Activated CD4-positive, alpha-beta T cell treated with anti-CD3 and anti-CD28 coated beads for 36 hours (primary cell): ENCODE measurements around the gene TCF19. TPM values are rescaled to one million over a fixed set of nuclear protein-coding genes. Genes with fewer than 3 reads are reported as not detected.
"Not testable (repeated sequence)": the region's sequence is repeated elsewhere in the genome, so short reads cannot be mapped to it uniquely, and the experiment has no call there.

Experiments
- ATAC-seq: fragments of 200-7000 bp; cut with Tn5 transposase; one replicate; pipeline ENCODE4 v1.10.0; 2021; ENCODE audit warnings: mild to moderate bottlenecking, moderate library complexity
- CTCF ChIA-PET: fragments of 350-600 bp; sonication (Branson Sonifier 250); formaldehyde crosslinking; loops from one replicate; lab custom pipeline; 2021; ENCODE audit warnings: antibody characterized with exemption; lab: Charles Lee
- POLR2A ChIA-PET: fragments of 350-600 bp; sonication (Branson Sonifier 250); formaldehyde crosslinking; loops from one replicate; lab custom pipeline; 2021; ENCODE audit warnings: antibody characterized with exemption, inconsistent platforms; lab: Charles Lee
- DNase-seq: peaks from one replicate; pipeline ENCODE4 v3.0.0-alpha.2; 2020
- H3K27ac Mint-ChIP-seq: one replicate; pipeline ENCODE4 v1.8.0; 2021; ENCODE audit warnings: mixed read lengths
- H3K27me3 Mint-ChIP-seq: one replicate; pipeline ENCODE4 v1.8.0; 2021; ENCODE audit warnings: mixed read lengths
- H3K36me3 Mint-ChIP-seq: one replicate; pipeline ENCODE4 v1.8.0; 2021; ENCODE audit warnings: low read depth, mixed read lengths
- H3K4me1 Mint-ChIP-seq: one replicate; pipeline ENCODE4 v1.8.0; 2021; ENCODE audit warnings: mixed read lengths
- H3K4me3 Mint-ChIP-seq: one replicate; pipeline ENCODE4 v1.8.0; 2021; ENCODE audit warnings: mild to moderate bottlenecking, moderate library complexity, mixed read lengths
- H3K9me3 Mint-ChIP-seq: one replicate; pipeline ENCODE4 v1.8.0; 2021; ENCODE audit warnings: low read depth, mixed read lengths
- intact Hi-C, 2 experiments: fragments of 100-400 bp; cut with DNase I in 1 of 2; cut with micrococcal nuclease in 1 of 2; formaldehyde crosslinking; loops; one replicate each; pipeline versions ENCODE4 v1.14.2 to v1.15.1; 2022 to 2024; cut with DNase I, micrococcal nuclease
- total RNA-seq, 2 experiments: library from RNA; stranded (reverse); gene quantifications; one replicate each; pipeline ENCODE4 v1.2.3, GENCODE V29; 2021

The TCF19 gene
- total RNA-seq, 2 experiments from 2014 or later, result 82.6 to 88.0 TPM

DNA sequence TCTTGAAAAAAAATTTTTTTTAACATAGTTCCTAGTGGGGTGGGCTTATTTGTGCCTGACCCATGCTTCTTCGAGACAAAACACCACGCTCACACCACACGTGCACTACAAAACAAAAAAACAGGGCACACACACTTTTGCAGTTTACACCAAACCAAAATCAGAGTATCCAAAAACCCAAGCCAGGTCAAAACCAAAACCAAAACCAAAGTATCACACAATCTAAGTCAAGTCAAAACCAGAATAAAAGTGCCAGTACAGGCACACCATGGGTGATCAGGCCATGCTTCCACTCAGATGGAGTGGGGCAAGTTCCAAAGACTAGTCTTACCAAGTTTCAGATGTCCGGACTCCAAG is 27.3 kb downstream of the TCF19 start:
- H3K4me1 Mint-ChIP-seq, H3K27ac Mint-ChIP-seq, intact Hi-C loops, H3K4me3 Mint-ChIP-seq, DNase-seq, H3K27me3 Mint-ChIP-seq, CTCF ChIA-PET, H3K36me3 Mint-ChIP-seq, POLR2A ChIA-PET, H3K9me3 Mint-ChIP-seq: not testable (repeated sequence)
- ATAC-seq, result peak; percentile 49

GRCh38 chr6:31186052-31186734 is 27.8 kb downstream of the TCF19 start:
- ATAC-seq, result no peak
- no peaks in the 10 kb centered on the region for H3K27me3 Mint-ChIP-seq
- H3K9me3 Mint-ChIP-seq, result no peaks in the 10 kb centered on the region
- peaks cover 5% of the 10 kb centered on the region for H3K4me1 Mint-ChIP-seq
- no peak overlapping the region for H3K27ac Mint-ChIP-seq
- intact Hi-C loops, result no loop called here
- DNase-seq, result no peak
- no peak overlapping the region for H3K4me3 Mint-ChIP-seq
- CTCF ChIA-PET, result interaction anchor here (0.6 to 1.4 kb wide), 2 partner anchors 58 to 197 kb away, joined by 3 read pairs; no protein-coding TSS in a partner anchor
- POLR2A ChIA-PET, result no interaction called here
- no peaks in the 10 kb centered on the region for H3K36me3 Mint-ChIP-seq

- ChIA-PET CTCF (interaction anchor here (1.4 kb wide), 1 partner anchor 59 kb away, joined by 3 read pairs; no protein-coding TSS in a partner anchor), POLR2A (no interaction called here)
- H3K9me3 Mint-ChIP-seq, result no peaks in the 10 kb centered on the region
- intact Hi-C loops, result no loop called here
- DNase-seq (no peak), ATAC-seq (no peak)
- no peak overlapping the region for H3K4me3 Mint-ChIP-seq
- peaks cover 5% of the 10 kb centered on the region for H3K4me1 Mint-ChIP-seq
- no peak overlapping the region for H3K27ac Mint-ChIP-seq
- H3K36me3 Mint-ChIP-seq, result no peaks in the 10 kb centered on the region
- no peaks in the 10 kb centered on the region for H3K27me3 Mint-ChIP-seq
Observed at GRCh38 chr6:31187780-31188194, 29.4 kb downstream of the TCF19 start.

DNA sequence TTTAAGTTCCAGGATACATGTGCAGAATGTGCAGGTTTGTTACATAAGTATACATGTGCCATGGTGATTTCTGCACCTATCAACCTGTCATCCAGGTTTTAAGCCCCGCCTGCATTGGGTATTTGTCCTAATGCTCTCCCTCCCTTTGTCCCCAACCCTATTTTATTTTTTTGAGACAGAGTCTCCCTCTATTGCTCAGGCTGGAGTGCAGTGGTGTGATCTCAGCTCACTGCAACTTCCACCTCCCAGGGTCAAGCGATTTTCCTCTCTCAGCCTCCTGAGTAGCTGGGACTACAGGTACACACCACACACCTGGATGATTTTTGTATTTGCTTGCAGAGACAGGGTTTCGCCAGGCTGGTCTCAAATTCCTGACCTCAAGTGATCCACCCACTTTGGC is 30.8 kb downstream of the TCF19 start:
- H3K27ac Mint-ChIP-seq, ATAC-seq, DNase-seq, CTCF ChIA-PET, H3K36me3 Mint-ChIP-seq, intact Hi-C loops, H3K9me3 Mint-ChIP-seq, H3K4me1 Mint-ChIP-seq, H3K4me3 Mint-ChIP-seq, POLR2A ChIA-PET, H3K27me3 Mint-ChIP-seq: not testable (repeated sequence)

DNA sequence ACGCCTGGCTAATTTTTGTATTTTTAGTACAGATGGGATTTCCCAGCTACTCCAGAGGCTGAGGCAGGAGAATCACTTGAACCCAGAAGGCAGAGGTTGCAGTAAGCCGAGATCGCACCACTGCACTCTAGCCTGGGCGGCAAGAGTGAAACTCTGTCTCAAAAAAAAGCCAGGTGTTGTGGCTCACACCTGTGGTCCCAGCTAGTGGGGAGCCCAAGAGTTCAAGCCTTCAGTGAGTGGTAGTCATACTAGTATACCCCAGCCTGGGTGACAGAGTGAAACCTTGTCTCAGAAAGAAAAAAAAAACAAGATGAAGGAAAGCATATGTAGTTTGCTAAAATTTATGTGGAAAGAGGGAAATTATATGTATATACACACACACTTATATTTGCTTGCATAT is 32.1 kb downstream of the TCF19 start:
- no peaks in the 10 kb centered on the region for H3K27me3 Mint-ChIP-seq
- H3K4me1 Mint-ChIP-seq, result peaks cover 9% of the 10 kb centered on the region
- H3K9me3 Mint-ChIP-seq, result no peaks in the 10 kb centered on the region
- POLR2A ChIA-PET, result no interaction called here
- ATAC-seq (peak; percentile 25), DNase-seq (no peak)
- CTCF ChIA-PET, result interaction anchor here (2.3 kb wide), 1 partner anchor 55 kb away, joined by 12 read pairs; no protein-coding TSS in a partner anchor
- peaks cover 2% of the 10 kb centered on the region for H3K36me3 Mint-ChIP-seq
- no peak overlapping the region for H3K4me3 Mint-ChIP-seq
- H3K27ac Mint-ChIP-seq, result no peak overlapping the region
- intact Hi-C loops, result no loop called here

DNA sequence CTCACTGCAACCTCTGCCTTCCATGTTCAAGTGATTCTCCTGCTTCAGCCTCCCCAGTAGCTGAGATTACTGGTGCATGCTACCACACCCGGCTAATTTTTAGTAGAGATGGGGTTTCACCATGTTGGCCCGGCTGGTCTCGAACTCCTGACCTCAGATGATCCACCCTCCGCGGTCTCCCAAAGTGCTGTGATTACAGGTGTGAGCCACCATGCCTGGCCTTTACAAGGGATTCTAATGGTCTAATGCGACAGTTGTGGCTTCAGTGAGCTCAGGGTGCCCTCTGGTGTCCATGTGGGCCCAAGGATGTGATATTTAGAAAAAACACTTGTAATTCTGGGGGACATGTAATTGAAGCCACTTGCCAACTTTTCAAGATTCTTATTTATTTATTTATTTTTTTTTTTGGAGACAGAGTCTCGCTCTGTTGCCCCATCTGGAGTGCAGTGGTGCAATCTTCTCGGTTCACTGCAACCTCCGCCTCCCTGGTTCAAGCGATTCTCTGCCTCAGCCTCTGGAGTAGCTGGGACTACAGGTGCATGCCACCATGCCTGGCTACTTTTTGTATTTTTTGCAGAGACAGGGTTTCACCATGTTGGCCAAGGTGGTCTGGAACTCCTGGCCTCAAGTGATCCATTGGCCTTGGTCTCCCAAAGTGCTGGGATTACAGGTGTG is 34.2 kb downstream of the TCF19 start:
- intact Hi-C loops, result loop anchor here (1.0 kb wide), 1 partner anchor 55 kb away; no protein-coding TSS in a partner anchor
- not testable (repeated sequence) for H3K27me3 Mint-ChIP-seq, H3K4me3 Mint-ChIP-seq, H3K36me3 Mint-ChIP-seq, ATAC-seq, H3K27ac Mint-ChIP-seq, H3K9me3 Mint-ChIP-seq
- DNase-seq, result peak; percentile 78
- POLR2A ChIA-PET, result interaction anchor here (0.6 kb wide), 1 partner anchor 636 kb away, joined by 3 read pairs; no protein-coding TSS in a partner anchor
- CTCF ChIA-PET, result interaction anchor here (0.7 to 2.3 kb wide), 10 partner anchors 17 to 178 kb away, joined by 3 to 12 read pairs (median 5); partner anchors contain the start of genes PSORS1C2 and TCF19
- peaks cover 14% of the 10 kb centered on the region for H3K4me1 Mint-ChIP-seq

DNA sequence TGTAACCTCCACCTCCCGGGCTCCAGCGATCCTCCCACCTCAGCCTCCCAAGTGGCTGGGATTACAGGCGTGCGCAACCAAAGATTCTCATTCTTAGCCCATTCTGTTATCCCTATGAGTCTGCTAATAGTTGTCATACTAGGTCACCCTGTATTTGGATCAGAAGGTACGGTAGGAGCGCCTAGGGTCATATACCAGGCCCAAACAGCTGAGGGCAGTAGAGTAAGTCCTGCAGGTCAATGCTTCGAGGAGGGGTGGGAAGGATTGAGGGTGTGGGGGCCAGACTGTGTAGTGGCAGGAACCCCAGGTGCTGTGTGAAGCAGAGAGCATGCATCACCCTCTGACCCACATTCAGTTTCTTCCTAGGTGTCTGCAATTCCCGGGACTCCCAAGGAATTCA is 34.8 kb downstream of the TCF19 start:
- Mint-ChIP-seq H3K9me3 (no peaks in the 10 kb centered on the region), H3K4me1 (peaks cover 14% of the 10 kb centered on the region), H3K36me3 (peaks cover 6% of the 10 kb centered on the region), H3K4me3 (no peak overlapping the region), H3K27me3 (no peaks in the 10 kb centered on the region), H3K27ac (no peak overlapping the region)
- no peak for ATAC-seq
- DNase-seq, result no peak
- ChIA-PET CTCF (interaction anchor here (0.7 to 1.9 kb wide), 6 partner anchors 35 to 177 kb away, joined by 3 to 10 read pairs (median 5); partner anchors contain the start of genes PSORS1C2 and TCF19), POLR2A (no interaction called here)
- intact Hi-C loops, result no loop called here

DNA sequence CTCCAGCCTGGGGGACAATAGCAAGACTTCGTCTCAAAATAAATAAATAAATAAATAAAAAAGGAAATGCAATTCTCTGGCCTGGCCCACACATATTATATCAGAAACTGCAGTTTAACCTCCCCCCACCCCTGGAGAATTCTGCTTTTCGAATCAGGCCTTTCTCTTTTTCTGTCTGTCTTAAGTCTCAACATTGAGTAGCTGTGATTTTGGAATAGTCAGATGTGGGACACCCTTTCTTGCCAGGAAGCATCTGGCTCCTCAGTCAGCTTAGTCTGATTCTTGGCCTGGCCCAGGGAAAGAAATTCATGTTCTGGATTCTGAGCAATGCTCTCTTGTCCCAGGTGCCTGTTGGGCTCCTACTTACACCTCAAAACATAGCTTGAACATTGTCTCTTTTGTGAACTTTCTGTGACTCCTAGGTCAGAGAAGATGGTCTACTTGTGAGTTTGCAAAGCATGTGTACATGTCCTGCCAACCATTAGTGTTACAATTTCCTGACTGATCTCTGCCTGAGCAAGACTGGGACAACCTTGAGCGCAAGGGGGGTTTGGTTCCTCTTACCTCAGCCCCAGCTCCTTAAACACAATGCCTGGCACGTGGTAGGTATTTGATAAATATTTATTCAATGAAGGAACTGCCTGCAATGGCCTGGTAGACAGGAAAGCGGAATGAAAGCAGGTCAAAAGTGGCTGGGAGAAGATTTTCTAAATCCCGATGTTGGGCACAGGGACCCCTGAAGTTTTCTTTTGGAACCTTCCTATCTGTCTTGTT is 35.9 kb downstream of the TCF19 start:
- POLR2A ChIA-PET, result no interaction called here
- DNase-seq, result no peak
- Mint-ChIP-seq H3K9me3 (no peaks in the 10 kb centered on the region), H3K36me3 (peaks cover 9% of the 10 kb centered on the region), H3K27me3 (no peaks in the 10 kb centered on the region), H3K4me1 (peaks cover 21% of the 10 kb centered on the region), H3K27ac (peak overlapping the region; percentile 43), H3K4me3 (no peak overlapping the region)
- CTCF ChIA-PET, result interaction anchor here (0.6 to 1.8 kb wide), 8 partner anchors 46 to 205 kb away, joined by 3 to 7 read pairs (median 3); no protein-coding TSS in a partner anchor
- intact Hi-C loops, result no loop called here
- no peak for ATAC-seq

DNA sequence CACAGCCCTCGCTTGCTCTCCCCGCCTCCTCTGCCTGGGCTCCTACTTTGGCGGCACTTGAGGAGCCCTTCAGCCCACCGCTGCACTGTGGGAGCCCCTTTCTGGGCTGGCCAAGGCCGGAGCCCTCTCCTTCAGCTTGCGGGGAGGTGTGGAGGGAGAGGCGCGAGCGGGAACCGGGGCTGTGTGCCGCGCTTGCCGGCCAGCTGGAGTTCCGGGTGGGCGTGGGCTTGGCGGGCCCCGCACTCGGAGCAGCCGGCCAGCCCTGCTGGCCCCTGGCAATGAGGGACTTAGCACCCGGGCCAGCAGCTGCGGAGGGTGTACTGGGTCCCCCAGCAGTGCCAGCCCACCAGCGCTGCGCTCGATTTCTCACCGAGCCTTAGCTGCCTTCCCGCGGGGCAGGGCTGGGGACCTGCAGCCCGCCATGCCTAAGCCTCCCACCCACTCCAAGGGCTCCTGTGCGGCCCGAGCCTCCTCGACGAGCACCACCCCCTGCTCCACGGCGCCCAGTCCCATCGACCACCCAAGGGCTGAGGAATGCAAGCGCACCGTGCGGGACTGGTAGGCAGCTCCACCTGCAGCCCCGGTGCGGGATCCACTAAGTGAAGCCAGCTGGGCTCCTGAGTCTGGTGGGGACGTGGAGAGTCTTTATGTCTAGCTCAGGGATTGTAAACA is 37.1 kb downstream of the TCF19 start:
- DNase-seq, H3K27me3 Mint-ChIP-seq, ATAC-seq, H3K4me3 Mint-ChIP-seq, H3K9me3 Mint-ChIP-seq: not testable (repeated sequence)
- ChIA-PET POLR2A (interaction anchor here (0.6 to 1.7 kb wide), 2 partner anchors 24 to 171 kb away, joined by 3 to 5 read pairs; no protein-coding TSS in a partner anchor), CTCF (interaction anchor here (0.6 to 2.9 kb wide), 6 partner anchors 11 to 403 kb away, joined by 3 to 33 read pairs (median 4); no protein-coding TSS in a partner anchor)
- intact Hi-C loops, result loop anchor here in 1 of 2 experiments (5.0 kb wide), 3 partner anchors 377 to 868 kb away; partner anchors contain the start of genes BAG6, LTA and TRIM39
- H3K4me1 Mint-ChIP-seq, result peaks cover 31% of the 10 kb centered on the region
- peaks cover 20% of the 10 kb centered on the region for H3K36me3 Mint-ChIP-seq
- H3K27ac Mint-ChIP-seq, result peak overlapping the region; percentile 80

DNA sequence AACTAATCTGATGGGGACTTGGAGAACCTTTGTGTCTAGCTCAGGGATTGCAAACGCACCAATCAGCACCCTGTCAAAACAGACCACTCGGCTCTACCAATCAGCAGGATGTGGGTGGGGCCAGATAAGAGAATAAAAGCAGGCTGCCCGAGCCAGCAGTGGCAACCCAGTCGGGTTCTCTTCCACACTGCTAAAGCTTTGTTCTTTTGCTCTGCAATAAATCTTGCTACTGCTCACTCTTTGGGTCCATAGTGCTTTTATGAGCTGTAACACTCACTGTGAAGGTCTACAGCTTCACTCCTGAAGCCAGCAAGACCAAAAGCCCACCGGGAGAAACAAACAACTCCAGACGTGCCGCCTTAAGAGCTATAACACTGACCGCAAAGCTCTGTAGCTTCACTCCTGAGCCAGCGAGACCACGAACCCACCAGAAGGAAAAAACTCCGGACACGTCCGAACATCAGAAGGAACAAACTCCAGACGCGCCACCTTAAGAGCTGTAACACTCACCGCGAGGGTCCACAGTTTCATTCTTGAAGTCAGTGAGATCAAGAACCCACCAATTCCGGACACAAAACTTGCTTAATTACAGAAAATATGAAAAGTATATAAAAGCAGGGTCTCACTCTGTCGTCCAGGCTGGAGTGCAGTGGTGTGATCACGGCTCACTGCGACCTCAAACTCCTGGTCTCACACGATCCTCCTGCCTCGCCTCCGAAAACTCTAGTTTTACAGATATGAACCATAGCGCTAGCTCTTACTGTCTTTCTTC is 38.0 kb downstream of the TCF19 start:
- not testable (repeated sequence) for ATAC-seq

More for the DNA sequence above, 38.0 kb downstream of the TCF19 start:
- Mint-ChIP-seq H3K36me3 (peaks cover 28% of the 10 kb centered on the region), H3K27ac (peak overlapping the region; percentile 80), H3K4me3 (peak overlapping the region; percentile 76), H3K4me1 (peaks cover 38% of the 10 kb centered on the region)
- intact Hi-C loops, result loop anchor here (1.0 to 5.0 kb wide), 14 partner anchors 38 to 869 kb away; partner anchors contain the start of genes HLA-B (in 2 of the 2), HLA-C (in 2 of the 2), TCF19 (in 2 of the 2) and BAG6 (in 1 of the 2)
- H3K27me3 Mint-ChIP-seq, H3K9me3 Mint-ChIP-seq: not testable (repeated sequence)
- ChIA-PET CTCF (interaction anchor here (0.6 to 2.9 kb wide), 20 partner anchors 12 to 402 kb away, joined by 3 to 33 read pairs (median 4); no protein-coding TSS in a partner anchor), POLR2A (interaction anchor here (0.6 to 1.7 kb wide), 10 partner anchors 16 to 668 kb away, joined by 3 to 7 read pairs (median 3); partner anchors contain the start of gene TNF)
- peak; percentile 43 for DNase-seq
